ENCODE results near the gene MTA3. TPM values are rescaled to one million over a fixed set of nuclear protein-coding genes. Genes with fewer than 3 reads are reported as not detected.

The MTA3 gene
- total RNA-seq, 6 experiments from 2014 or later: 6.3 to 13.0 (median 11.4) TPM

DNA sequence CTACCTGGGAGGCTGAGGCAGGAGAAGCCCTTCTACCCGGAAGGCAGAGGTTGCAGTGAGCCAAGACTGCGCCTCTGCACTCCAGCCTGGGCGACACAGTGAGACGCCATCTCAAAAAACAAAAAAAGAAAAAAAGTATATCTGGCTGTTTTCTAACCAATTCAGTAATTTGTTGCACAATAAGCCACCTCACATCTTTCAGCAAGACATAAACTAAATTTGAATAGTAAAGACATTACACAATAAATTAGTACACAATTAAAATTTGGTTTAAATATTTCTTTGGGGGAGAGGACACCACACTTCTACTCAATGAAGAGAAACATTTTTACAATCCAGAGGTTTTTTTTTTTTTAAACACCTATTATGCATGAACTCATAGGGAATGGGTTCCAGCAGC, 36.0 kb upstream of the MTA3 start:
- no peak overlapping the region for H3K27ac ChIP-seq
- intact Hi-C loops (cut with DNase I): no loop called here
- no peaks in the 10 kb centered on the region for H3K4me1 ChIP-seq
- H3K9me3 ChIP-seq: no peaks in the 10 kb centered on the region
- no peak overlapping the region for H3K4me3 ChIP-seq
- H3K36me3 ChIP-seq: no peaks in the 10 kb centered on the region
- ATAC-seq (no peak), DNase-seq (no peak)
- no peaks in the 10 kb centered on the region for H3K27me3 ChIP-seq
- TF ChIP-seq, protein P1, sequence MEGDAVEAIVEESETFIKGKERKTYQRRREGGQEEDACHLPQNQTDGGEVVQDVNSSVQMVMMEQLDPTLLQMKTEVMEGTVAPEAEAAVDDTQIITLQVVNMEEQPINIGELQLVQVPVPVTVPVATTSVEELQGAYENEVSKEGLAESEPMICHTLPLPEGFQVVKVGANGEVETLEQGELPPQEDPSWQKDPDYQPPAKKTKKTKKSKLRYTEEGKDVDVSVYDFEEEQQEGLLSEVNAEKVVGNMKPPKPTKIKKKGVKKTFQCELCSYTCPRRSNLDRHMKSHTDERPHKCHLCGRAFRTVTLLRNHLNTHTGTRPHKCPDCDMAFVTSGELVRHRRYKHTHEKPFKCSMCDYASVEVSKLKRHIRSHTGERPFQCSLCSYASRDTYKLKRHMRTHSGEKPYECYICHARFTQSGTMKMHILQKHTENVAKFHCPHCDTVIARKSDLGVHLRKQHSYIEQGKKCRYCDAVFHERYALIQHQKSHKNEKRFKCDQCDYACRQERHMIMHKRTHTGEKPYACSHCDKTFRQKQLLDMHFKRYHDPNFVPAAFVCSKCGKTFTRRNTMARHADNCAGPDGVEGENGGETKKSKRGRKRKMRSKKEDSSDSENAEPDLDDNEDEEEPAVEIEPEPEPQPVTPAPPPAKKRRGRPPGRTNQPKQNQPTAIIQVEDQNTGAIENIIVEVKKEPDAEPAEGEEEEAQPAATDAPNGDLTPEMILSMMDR (IDR thresholded peaks at IDR 0.05): no peak
- TF ChIP-seq POLR2A (IDR thresholded peaks at IDR 0.05): no peak
- WGBS (ENCODE audit: insufficient coverage, low coverage, low lambda C conversion rate, missing lambda C conversion rate): 95% methylated on average over 4 of the region's 4 CpGs

DNA sequence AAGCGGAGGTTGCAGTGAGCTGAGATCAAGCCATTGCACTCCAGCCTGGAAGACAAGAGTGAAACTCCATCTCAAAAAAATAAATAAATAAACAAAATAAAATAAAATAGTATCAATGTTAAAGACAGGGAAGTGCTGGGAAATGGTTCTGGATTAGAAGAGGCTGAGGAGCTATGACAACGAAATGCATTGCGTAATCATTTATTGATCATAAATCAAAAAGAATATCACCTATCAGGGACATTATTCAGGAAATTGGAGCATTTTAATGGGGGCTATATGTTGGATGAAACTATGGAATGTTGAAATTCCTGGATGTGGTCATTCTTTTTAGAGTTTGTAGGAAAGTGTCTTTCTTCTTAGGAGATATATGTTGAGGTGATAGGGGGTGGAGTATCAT, 30.9 kb upstream of the MTA3 start:
- Histone ChIP-seq H3K4me3 (no peak overlapping the region), H3K9me3 (no peaks in the 10 kb centered on the region), H3K27me3 (no peaks in the 10 kb centered on the region), H3K27ac (no peak overlapping the region), H3K36me3 (no peaks in the 10 kb centered on the region), H3K4me1 (no peaks in the 10 kb centered on the region)
- TF ChIP-seq POLR2A (IDR thresholded peaks at IDR 0.05): no peak
- TF ChIP-seq, protein P1 (IDR thresholded peaks at IDR 0.05): no peak
- no peak for DNase-seq
- WGBS (ENCODE audit: insufficient coverage, low coverage, low lambda C conversion rate, missing lambda C conversion rate): 78% methylated on average over 3 of the region's 3 CpGs
- intact Hi-C loops (cut with DNase I): no loop called here
- ATAC-seq: no peak

DNA sequence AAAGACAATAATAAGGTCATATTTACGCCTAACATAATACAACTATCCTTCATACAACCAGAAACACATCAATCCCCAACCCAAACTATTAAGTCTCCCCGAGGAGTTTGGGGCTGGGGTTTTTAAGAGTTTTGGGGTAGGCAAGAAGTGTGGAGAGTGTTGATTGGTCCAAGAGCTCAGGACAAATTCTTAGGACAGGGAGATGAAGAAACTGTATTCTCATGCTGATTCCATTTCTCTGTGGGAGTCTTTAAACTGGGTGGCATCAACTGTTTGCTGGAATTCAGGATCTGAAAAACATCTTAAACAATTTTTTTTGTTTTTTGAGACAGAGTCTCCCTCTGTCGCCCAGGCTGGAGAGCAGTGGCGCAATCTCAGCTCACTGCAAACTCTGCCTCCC, 25.6 kb upstream of the MTA3 start:
- Histone ChIP-seq H3K4me3 (no peak overlapping the region), H3K4me1 (no peaks in the 10 kb centered on the region), H3K27me3 (no peaks in the 10 kb centered on the region), H3K9me3 (no peaks in the 10 kb centered on the region), H3K27ac (no peak overlapping the region), H3K36me3 (no peaks in the 10 kb centered on the region)
- intact Hi-C loops (cut with DNase I): no loop called here
- ATAC-seq: no peak
- WGBS (ENCODE audit: insufficient coverage, low coverage, low lambda C conversion rate, missing lambda C conversion rate): 73% methylated on average over 4 of the region's 4 CpGs
- no peak for TF ChIP-seq POLR2A (IDR thresholded peaks at IDR 0.05)
- TF ChIP-seq, protein P1 (IDR thresholded peaks at IDR 0.05): no peak
- no peak for DNase-seq

DNA sequence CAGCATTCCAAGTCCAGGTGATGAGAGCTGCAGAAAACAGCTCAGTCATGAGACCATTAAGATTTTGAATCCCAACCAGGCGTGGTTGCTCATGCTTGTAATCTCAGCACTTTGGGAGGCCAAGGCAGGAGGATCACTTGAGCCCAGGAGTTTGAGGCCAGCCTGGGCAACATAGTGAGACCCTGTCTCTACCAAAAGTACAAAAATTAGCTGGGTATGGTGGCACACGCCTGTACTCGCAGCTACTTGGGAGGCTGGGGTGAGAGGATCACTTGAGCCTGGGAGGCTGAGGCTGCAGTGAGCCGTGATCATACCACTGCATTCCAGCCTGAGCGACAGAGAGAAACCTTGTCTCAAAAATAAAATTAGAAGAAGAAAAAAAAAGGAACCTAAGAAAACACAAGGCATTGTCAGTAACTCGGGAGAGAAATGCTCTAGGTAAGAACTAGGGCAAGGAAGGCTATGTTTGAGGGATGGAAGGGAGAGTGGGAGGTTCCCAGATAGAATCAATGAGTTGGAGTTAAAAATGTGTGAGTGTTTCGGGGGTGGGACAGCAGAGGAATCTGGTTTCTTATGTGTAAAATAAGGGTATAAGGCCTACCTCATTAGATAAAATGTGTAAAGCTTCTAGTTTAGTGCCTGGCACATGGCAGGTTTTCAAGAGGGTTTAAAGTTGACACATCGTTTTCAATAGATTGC, 23.3 kb upstream of the MTA3 start:
- intact Hi-C loops (cut with DNase I): no loop called here
- H3K27me3 ChIP-seq: no peaks in the 10 kb centered on the region
- ATAC-seq (no peak), DNase-seq (no peak)
- WGBS (ENCODE audit: insufficient coverage, low coverage, low lambda C conversion rate, missing lambda C conversion rate): 81% methylated on average over 4 of the region's 8 CpGs
- no peak overlapping the region for H3K4me3 ChIP-seq
- H3K9me3 ChIP-seq: no peaks in the 10 kb centered on the region
- H3K27ac ChIP-seq: no peak overlapping the region
- H3K4me1 ChIP-seq: no peaks in the 10 kb centered on the region
- no peaks in the 10 kb centered on the region for H3K36me3 ChIP-seq
- TF ChIP-seq, protein P1 (IDR thresholded peaks at IDR 0.05): no peak
- TF ChIP-seq POLR2A (IDR thresholded peaks at IDR 0.05): no peak
